ENCODE results near the gene IFNAR2.
"Not testable (repeated sequence)": the region's sequence is repeated elsewhere in the genome, so short reads cannot be mapped to it uniquely, and the experiment has no call there.

Gene IFNAR2

GRCh38 chr21:33244082-33244778 is 14.5 kb downstream of the IFNAR2 start:
- no peak for DNase-seq (ENCODE audit: low read depth in 2 of 2)

GRCh38 chr21:33244779-33245105 is 15.0 kb downstream of the IFNAR2 start:
- no peak for DNase-seq (ENCODE audit: low read depth in 2 of 2)

DNA sequence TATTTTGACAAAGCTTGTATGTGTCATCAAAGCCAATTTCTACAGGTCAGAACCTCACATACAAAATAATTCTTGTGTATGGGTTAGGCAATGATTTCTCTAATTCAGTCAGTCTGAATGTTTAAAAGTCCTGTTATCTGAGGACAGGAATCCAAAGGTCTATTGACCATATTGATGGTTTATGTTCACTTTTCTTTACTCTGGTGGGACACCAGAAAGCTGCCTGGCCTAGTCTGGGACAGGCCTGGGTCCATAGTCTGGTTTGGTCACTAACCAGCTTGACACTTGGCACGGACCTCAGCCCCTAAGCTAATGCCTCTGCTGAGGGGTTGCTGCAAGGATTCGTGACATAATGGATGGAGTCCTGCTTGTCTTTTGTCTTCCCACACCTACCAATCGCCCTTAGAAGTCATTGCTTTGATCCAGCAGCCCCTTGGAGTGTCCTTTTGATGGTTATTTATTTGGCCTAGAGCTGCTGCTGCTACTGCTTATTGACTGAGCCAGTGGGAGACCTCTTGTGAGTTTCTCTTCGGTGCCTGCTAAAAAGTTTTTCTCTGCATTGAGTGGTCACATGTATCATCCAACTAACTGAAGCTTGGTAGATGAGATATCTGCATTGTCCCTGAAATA is 15.7 kb downstream of the IFNAR2 start:
- no peak for DNase-seq (ENCODE audit: low read depth in 2 of 2)

GRCh38 chr21:33246506-33246905 is 16.8 kb downstream of the IFNAR2 start:
- DNase-seq (ENCODE audit: low read depth in 2 of 2) = no peak

DNA sequence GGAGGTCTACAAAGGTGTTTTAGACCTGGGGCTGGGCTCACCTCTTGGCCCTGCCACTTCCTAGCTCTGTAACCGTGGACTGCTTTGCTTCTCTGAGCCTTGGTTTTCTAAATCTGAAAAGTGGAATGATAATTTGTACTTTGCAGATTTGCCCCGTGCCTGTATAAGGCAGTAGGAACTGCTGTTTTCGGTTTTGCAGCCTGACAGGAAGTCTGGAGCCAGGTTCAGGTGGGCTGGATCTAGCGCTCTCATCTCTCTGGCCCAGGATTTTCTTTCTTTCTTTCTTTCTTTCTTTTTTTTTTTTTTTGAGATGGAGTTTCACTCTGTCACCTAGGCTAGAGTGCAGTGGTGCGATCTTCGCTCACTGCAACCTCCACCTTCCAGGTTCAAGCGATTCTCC is 17.2 kb downstream of the IFNAR2 start:
- DNase-seq (ENCODE audit: low read depth in 2 of 2) = no peak

- no peak for DNase-seq (ENCODE audit: low read depth in 2 of 2)
Measured at GRCh38 chr21:33247599-33247998, 17.9 kb downstream of the IFNAR2 start.

DNA sequence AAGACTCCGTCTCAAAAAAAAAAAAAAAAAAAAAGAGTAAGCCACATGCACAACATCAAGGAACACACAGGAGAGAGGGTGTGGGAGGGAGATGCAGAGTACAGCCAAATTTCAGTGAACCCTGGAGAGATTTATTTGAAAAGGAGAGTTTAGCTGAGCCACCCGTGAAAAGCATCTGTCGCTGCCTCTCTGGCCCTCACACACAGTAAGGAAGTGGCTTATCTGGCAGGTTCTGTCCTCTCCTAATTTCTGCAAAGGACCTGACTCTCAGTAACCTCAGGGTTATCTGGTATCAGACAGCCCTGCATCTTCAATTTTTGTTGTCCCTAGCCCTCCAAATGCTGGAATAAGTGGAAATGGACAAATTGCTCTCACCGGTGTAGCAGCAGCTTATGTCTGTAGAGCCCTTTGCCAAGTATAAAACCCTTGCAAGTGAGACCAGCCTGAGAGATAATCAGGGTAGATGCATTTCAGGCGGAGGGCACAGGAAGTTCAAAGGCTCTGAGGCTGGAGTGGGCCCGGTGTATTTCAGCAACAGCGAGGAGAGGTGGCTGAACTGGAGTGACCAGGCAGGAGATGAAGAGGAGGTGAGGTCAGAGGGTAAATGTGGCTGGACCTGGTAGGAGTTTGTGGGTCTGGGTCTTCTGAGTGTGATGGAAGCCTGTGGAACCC is 19.7 kb downstream of the IFNAR2 start:
- no peak for DNase-seq (ENCODE audit: low read depth in 2 of 2)

GRCh38 chr21:33251119-33251518 is 21.4 kb downstream of the IFNAR2 start:
- no peak for DNase-seq (ENCODE audit: low read depth in 2 of 2)

GRCh38 chr21:33253382-33253781 is 23.6 kb downstream of the IFNAR2 start:
- DNase-seq (ENCODE audit: low read depth in 2 of 2) = not testable (repeated sequence)

DNA sequence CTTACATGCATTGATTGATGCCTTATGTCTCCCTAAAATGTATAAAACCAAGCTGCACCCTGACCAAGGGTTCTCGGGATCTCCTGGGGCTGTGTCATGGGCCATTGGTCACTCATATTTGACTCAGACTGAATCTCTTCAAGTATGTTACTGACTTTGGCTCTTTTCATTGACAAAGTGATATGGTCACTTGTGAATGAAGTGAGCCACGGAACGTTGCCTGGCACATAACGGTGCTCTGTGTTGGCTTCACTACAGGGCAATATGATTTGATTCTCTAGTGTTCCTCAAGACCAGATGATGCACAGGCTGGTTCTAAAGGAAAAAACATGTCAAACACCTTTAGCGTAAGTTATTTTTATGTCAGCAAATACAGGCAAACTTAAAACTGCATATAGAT is 25.0 kb downstream of the IFNAR2 start:
- no peak for DNase-seq (ENCODE audit: low read depth in 2 of 2)

- DNase-seq (ENCODE audit: low read depth in 2 of 2) = no peak
Measured at GRCh38 chr21:33255404-33255803, 25.7 kb downstream of the IFNAR2 start.

DNA sequence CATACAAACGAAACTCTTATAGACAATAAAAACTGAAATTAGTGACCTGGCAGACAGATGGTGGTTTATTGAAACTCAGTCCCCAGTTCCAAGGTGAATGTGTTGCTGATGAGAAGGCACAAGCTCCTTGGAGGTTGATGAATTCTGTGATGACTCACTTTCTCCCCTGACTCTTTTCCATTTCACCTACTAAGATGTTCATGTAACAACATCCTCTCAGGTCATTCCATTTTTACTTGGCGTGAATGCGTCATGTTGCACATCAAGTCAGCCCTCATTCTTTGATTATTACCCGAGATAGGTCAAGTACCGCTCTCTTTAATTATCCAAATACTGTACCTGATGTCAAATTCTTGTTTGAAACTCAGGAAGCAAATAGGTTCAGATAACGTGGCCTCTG is 26.3 kb downstream of the IFNAR2 start:
- DNase-seq (ENCODE audit: low read depth in 2 of 2) = no peak

- DNase-seq (ENCODE audit: low read depth in 2 of 2) = no peak
Measured at GRCh38 chr21:33257094-33257803, 27.5 kb downstream of the IFNAR2 start.

GRCh38 chr21:33258475-33258874 is 28.7 kb downstream of the IFNAR2 start:
- DNase-seq (ENCODE audit: low read depth in 2 of 2) = no peak

GRCh38 chr21:33259428-33259827 is 29.7 kb downstream of the IFNAR2 start:
- no peak for DNase-seq (ENCODE audit: low read depth in 2 of 2)

DNA sequence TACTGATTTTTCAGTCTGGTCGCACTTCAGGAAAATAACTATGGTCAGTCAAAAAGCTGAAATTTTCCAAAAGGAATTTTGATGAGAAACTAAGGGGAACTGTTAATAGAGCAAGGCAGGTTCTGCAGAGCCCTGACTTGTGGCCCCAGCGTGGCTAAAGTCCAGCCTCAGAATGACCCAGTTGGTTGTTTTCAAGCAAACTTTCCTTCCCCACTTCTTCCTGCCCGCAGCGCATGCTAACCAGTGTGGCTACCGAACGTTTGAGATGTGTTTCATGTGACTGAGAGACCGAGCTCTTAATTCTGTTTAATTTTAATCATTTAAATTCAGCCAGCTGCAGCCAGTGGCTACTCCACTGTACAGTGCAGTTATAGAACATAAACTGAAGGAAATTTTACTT is 30.3 kb downstream of the IFNAR2 start:
- no peak for DNase-seq (ENCODE audit: low read depth in 2 of 2)

- DNase-seq (ENCODE audit: low read depth in 2 of 2) = peak; percentile 31 to 33
Measured at GRCh38 chr21:33261635-33262034, 31.9 kb downstream of the IFNAR2 start.

GRCh38 chr21:33262921-33263320 is 33.2 kb downstream of the IFNAR2 start:
- DNase-seq (ENCODE audit: low read depth in 2 of 2) = no peak

- DNase-seq (ENCODE audit: low read depth in 2 of 2) = no peak
Measured at GRCh38 chr21:33264561-33264960, 34.8 kb downstream of the IFNAR2 start.

GRCh38 chr21:33265664-33266049 is 35.9 kb downstream of the IFNAR2 start:
- no peak for DNase-seq (ENCODE audit: low read depth in 2 of 2)

- DNase-seq (ENCODE audit: low read depth in 2 of 2) = no peak
Measured at GRCh38 chr21:33266050-33266788, 36.5 kb downstream of the IFNAR2 start, which contains the start of gene IL10RB. TSS of gene IL10RB (plus strand) at chr21:33266367. CDS start at chr21:33266466, 99 bp downstream.

DNA sequence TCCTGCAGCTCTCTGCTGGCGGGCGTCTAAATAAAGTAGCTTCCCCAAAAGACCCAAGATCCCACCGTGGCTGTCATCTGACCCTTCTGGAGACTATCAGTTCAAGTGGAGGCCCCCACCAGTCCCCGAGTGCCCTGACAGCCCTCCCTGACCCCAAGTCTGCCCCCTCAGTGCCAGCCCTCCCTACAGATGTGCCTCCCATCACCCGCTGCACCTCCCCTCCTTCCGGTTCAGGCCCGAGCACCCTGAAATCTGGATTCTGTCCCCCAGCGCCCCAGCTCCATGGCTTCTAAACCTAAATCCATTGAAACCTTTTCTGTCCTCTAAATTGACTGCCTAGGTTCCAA is 37.0 kb downstream of the IFNAR2 start:
- DNase-seq (ENCODE audit: low read depth in 2 of 2) = no peak

All from fibroblast of skin of left biceps (primary cell).